ENCODE results near the gene SPINK14.

GRCh38 chr5:148205044-148205806 is 36.9 kb downstream of the SPINK14 start:
- no peak for TF ChIP-seq TAF1 (IDR thresholded peaks at IDR 0.05; ENCODE audit: borderline replicate concordance, insufficient read depth, low read length)
- no peak for TF ChIP-seq SIN3A (IDR thresholded peaks at IDR 0.05; ENCODE audit: borderline replicate concordance, insufficient read depth, low read length)

Data from PFSK-1 (cell line).